Esophagus muscularis mucosa (tissue), 4 donors: ENCODE data around the gene PIGH. TPM values are rescaled to one million over a fixed set of nuclear protein-coding genes. Genes with fewer than 3 reads are reported as not detected.

Experiments
- DNase-seq: peaks from one replicate; pipeline ENCODE4 v3.0.0-alpha.2; 2017; ENCODE audit errors: extremely low spot score
- H3K27ac ChIP-seq, 4 donors: fragments of 200-600 bp; sonication (generic); replicated peaks in 1 of 4; 1 replicate in 3 of 4; 2 replicates in 1 of 4; pipeline ENCODE4 v1.5.1; 2016 to 2019; ENCODE audit warnings: mild to moderate bottlenecking in 1 of 4
- H3K27me3 ChIP-seq, 4 donors: fragments of 200-600 bp; sonication (generic); one replicate each; pipeline versions ENCODE4 v1.5.1 to v1.6.0; 2016 to 2019
- H3K36me3 ChIP-seq, 4 donors: fragments of 200-600 bp; sonication (generic); one replicate each; pipeline ENCODE4 v1.5.1; 2016 to 2019
- H3K4me1 ChIP-seq, 4 donors: fragments of 200-600 bp; sonication (generic); one replicate each; pipeline ENCODE4 v1.5.1; 2016 to 2019
- H3K4me3 ChIP-seq, 4 donors: fragments of 200-600 bp; sonication (generic); 1 replicate in 2 of 4; 2 replicates in 2 of 4; pipeline ENCODE4 v1.5.1; 2016 to 2019; ENCODE audit warnings: mild to moderate bottlenecking in 4 of 4, moderate library complexity in 1 of 4
- H3K9me3 ChIP-seq, 4 donors: fragments of 200-600 bp; sonication (generic); 1 replicate in 3 of 4; 2 replicates in 1 of 4; pipeline ENCODE4 v1.5.1; 2016 to 2019
- EP300 ChIP-seq: sonication (generic); formaldehyde crosslinking; IDR thresholded peaks from one replicate; pipeline ENCODE4 v1.6.1; 2017; ENCODE audit warnings: antibody characterized with exemption
- POLR2A ChIP-seq: fragments of 450-650 bp; IDR thresholded peaks from one replicate; pipeline ENCODE4 v1.6.1; 2017; ENCODE audit warnings: antibody characterized with exemption, moderate library complexity, mild to moderate bottlenecking, low read depth
- POLR2AphosphoS5 ChIP-seq, 2 donors: sonication (generic); formaldehyde crosslinking; IDR thresholded peaks; one replicate each; pipeline ENCODE4 v1.6.1; 2017; ENCODE audit warnings: antibody characterized with exemption in 2 of 2
- WGBS: methylation state at CpG from one replicate; pipeline ENCODE4 v1.1.5; 2018; 5-methylcytosine and 5-hydroxymethylcytosine counted together
- intact Hi-C: fragments of 100-400 bp; cut with DNase I; formaldehyde crosslinking; loops from one replicate; pipeline ENCODE4 v1.15.1; 2023
- total RNA-seq, 4 donors: library from RNA; depleted of rRNA; stranded (reverse); fragments of >200 nt; gene quantifications; one replicate each; pipeline versions ENCODE4 v1.1.0 to v1.2.1, GENCODE V29; 2016
- TF ChIP-seq, protein P1 (sequence below), 3 experiments: fragments of 200-600 bp in 2 of 3; fragments of 450-650 bp in 1 of 3; sonication (generic) in 2 of 3; IDR thresholded peaks; one replicate each; pipeline ENCODE4 v1.5.1; 2017 to 2019; ENCODE audit warnings: antibody characterized with exemption in 3 of 3, mild to moderate bottlenecking in 2 of 3, moderate library complexity in 1 of 3

Gene PIGH
- total RNA-seq, 4 donors from 2014 or later: 21.6 to 26.4 (median 23.0) TPM

DNA sequence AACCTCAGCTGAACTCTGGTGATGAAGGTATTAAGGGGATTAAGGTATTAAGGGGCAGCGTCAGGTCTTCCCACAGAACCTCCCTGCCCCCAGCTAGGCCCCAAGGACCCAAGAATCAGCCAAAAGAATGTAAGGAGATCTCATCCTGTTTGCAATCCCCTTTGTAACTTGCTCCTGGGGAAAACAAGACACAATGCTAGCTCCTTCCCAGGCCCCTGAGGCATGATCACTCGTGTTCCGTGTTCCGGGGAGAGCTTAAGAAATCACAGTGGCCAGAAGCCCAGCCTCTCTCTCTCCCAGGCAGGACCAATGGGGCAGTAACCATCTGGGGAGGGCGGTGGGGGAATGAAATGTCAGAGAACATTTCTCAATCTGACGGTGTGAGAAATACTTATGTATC, 33.2 kb downstream of the PIGH start:
- H3K36me3 ChIP-seq: peaks cover 0 to 20% (median 11%) of the 10 kb centered on the region in 4 donors
- TF ChIP-seq POLR2A (no peak), POLR2AphosphoS5 (IDR thresholded peaks at IDR 0.05) (no peak), EP300 (no peak)
- TF ChIP-seq, protein P1, sequence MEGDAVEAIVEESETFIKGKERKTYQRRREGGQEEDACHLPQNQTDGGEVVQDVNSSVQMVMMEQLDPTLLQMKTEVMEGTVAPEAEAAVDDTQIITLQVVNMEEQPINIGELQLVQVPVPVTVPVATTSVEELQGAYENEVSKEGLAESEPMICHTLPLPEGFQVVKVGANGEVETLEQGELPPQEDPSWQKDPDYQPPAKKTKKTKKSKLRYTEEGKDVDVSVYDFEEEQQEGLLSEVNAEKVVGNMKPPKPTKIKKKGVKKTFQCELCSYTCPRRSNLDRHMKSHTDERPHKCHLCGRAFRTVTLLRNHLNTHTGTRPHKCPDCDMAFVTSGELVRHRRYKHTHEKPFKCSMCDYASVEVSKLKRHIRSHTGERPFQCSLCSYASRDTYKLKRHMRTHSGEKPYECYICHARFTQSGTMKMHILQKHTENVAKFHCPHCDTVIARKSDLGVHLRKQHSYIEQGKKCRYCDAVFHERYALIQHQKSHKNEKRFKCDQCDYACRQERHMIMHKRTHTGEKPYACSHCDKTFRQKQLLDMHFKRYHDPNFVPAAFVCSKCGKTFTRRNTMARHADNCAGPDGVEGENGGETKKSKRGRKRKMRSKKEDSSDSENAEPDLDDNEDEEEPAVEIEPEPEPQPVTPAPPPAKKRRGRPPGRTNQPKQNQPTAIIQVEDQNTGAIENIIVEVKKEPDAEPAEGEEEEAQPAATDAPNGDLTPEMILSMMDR (IDR thresholded peaks at IDR 0.05): no peak
- WGBS: 67% methylated on average over 6 of the region's 6 CpGs
- H3K4me1 ChIP-seq: no peaks in the 10 kb centered on the region
- intact Hi-C loops: no loop called here
- H3K27ac ChIP-seq: no peak overlapping the region
- no peak overlapping the region for H3K4me3 ChIP-seq
- H3K27me3 ChIP-seq: no peaks in the 10 kb centered on the region
- DNase-seq: no peak
- H3K9me3 ChIP-seq: no peaks in the 10 kb centered on the region

DNA sequence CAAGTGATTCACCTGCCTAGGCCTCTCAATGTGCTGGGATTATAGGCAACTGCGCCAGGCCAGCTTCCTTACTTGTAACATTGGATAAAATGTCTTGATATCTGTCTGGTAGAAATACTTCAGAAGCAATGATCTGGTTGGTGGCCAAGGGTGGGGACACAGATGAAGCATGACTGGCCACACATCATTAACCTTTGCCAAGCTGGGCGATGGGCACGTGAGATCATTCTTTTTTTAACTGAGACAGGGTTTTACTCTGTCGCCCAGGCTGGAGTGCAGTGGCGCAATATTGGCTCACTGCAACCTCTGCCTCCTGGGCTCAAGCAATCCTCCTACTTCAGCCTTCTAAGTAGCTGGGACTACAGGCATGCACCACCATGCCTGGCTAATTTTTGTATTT, 35.8 kb downstream of the PIGH start:
- DNase-seq: no peak
- TF ChIP-seq, protein P1 (IDR thresholded peaks at IDR 0.05): no peak
- TF ChIP-seq POLR2AphosphoS5 (IDR thresholded peaks at IDR 0.05) (no peak), POLR2A (no peak), EP300 (no peak)
- 79% methylated on average over 5 of the region's 5 CpGs for WGBS
- Histone ChIP-seq H3K4me3 (no peak overlapping the region), H3K4me1 (no peaks in the 10 kb centered on the region), H3K27ac (no peak overlapping the region), H3K9me3 (no peaks in the 10 kb centered on the region), H3K27me3 (no peaks in the 10 kb centered on the region), H3K36me3 (peaks cover 0 to 21% (median 11%) of the 10 kb centered on the region in 4 donors)
- intact Hi-C loops: no loop called here

DNA sequence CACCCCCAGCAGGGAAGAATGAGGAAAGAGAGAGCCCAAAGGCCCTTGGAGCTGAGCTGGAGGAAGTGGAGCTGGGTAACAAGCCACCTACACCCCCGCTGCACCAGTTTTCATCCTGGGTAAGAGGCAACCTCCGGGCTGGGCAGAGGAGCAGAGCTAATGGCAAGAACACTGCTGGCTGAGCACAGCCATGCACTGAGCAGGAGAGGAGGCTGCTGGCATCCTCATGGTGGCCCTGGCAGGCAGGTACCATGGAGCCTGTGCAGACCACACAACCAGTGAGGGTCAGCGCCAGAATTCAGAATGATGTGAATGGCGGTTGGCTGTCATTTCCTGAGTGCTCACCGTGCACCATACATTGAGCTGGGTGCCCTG, 37.3 kb downstream of the PIGH start:
- WGBS: 97% methylated on average over 5 of the region's 5 CpGs
- H3K4me3 ChIP-seq: no peak overlapping the region
- no peak for DNase-seq
- intact Hi-C loops: no loop called here
- no peaks in the 10 kb centered on the region for H3K9me3 ChIP-seq
- H3K27me3 ChIP-seq: no peaks in the 10 kb centered on the region
- no peak overlapping the region for H3K27ac ChIP-seq
- H3K36me3 ChIP-seq: peaks cover 0 to 21% (median 13%) of the 10 kb centered on the region in 4 donors
- TF ChIP-seq POLR2A: no peak
- no peak for TF ChIP-seq POLR2AphosphoS5 (IDR thresholded peaks at IDR 0.05)
- TF ChIP-seq, protein P1 (IDR thresholded peaks at IDR 0.05): no peak
- TF ChIP-seq EP300: no peak
- H3K4me1 ChIP-seq: no peaks in the 10 kb centered on the region

DNA sequence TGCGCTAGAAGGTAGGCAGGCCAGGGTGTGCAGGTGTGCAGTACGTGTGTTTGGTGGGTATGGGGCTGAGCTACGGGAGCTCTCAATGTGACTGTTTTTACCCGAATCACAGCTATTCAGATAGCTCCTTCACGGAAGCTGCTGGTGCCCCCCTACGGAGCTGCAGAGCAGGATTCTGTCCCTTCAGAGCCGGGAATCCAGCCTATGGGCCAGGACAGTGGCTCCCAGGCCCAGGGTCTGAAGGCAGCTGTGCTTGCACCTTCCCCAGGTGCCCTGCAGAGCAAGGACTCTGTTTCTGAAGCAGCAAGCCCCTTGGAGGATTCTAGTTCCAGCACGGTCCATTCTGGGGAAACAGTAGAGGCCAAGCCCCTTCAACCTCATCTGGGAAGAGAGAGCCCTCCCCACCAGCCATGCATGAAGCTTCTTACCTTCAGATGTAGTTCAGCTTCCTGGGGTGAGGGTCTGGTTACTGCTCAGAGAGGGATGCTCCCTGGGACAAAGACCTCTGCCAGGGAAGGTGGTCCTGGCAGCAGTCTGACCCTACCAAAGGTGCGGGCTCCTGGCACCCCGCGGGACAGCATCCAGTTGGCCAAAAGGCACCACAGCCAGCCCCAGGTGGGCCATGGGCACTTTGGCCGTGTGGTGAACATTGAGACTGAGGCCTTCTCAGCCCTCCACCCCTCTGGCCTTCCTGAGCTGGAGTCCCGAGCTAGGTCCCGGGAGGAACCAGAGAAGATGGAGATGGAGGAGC, 37.9 kb downstream of the PIGH start:
- H3K36me3 ChIP-seq: peaks cover 0 to 21% (median 13%) of the 10 kb centered on the region in 4 donors
- H3K27ac ChIP-seq: no peak overlapping the region
- no peaks in the 10 kb centered on the region for H3K27me3 ChIP-seq
- no peak overlapping the region for H3K4me3 ChIP-seq
- H3K9me3 ChIP-seq: no peaks in the 10 kb centered on the region
- intact Hi-C loops: no loop called here
- TF ChIP-seq, protein P1 (IDR thresholded peaks at IDR 0.05): no peak
- no peak for TF ChIP-seq POLR2AphosphoS5 (IDR thresholded peaks at IDR 0.05)
- no peak for TF ChIP-seq EP300
- TF ChIP-seq POLR2A: no peak
- no peaks in the 10 kb centered on the region for H3K4me1 ChIP-seq
- no peak for DNase-seq
- 81% methylated on average over 10 of the region's 14 CpGs for WGBS

DNA sequence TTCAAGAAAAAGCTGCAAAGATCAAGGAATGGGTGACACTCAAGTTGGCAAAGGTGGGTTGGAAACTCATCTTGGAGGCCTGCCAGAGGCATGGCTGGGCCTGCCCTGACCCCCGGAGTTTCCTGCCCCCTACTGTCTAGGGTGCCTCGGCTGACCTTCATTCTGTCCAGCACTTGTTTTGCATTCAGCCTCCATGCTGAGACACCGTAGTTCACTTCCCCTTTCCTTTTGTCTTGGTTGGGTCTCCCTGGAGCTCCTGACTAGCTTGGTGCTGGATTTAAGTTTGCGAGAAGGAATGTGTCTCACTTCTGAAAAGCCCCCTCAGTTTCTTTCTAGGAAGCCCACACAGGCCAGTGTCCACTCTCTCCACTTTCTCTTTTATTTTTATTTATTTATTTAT, 40.4 kb downstream of the PIGH start:
- Histone ChIP-seq H3K9me3 (no peaks in the 10 kb centered on the region), H3K27me3 (no peaks in the 10 kb centered on the region), H3K36me3 (peaks cover 0 to 18% (median 12%) of the 10 kb centered on the region in 4 donors), H3K4me3 (no peak overlapping the region), H3K27ac (no peak overlapping the region), H3K4me1 (no peaks in the 10 kb centered on the region)
- intact Hi-C loops: no loop called here
- DNase-seq: no peak
- 55% methylated on average over 4 of the region's 4 CpGs for WGBS
- no peak for TF ChIP-seq POLR2A
